ENCODE results near the gene GNAI3.

DNA sequence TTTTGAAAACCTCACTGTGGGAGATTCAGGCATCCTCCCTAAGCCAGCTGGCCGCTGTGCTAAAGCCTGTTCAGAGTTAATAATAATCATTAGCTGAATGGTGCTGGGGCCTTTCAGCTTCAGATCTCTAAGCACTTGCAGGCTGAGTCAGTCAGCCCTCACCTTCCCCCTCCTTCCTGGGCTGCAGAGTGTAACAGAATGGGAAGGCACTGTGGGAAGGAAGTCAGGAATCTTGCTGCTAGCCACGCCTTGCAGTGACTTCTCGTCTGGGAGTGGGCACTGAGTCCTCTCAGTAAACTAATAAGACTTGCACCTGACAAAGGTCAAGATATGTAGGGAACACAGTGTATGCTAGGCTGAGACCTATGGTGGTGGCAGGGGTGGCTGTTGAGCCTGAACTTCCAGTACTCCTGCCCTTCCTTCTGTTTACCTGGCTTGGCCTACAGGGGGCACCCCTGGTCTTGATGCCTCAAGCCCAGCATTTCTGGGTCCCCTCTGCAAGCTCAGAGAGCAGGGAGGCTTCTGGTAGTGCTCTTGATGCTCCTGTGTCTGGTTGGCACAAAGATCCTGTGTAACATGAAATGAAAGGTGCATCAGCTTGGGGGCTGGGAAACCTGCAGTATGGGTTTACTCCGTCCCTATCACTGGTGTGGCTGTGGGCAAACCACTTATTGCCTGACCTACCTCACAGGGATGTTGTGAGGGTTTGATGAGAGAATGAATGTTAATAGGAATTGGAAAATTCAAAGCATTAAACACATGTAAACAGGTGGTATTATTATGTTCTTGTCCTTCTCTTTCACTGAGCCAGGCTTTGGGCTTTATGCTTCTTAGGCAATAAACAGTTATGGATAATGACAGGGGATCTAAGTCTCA lies 48.5 kb upstream of the GNAI3 start:
- TF ChIP-seq, protein P1, sequence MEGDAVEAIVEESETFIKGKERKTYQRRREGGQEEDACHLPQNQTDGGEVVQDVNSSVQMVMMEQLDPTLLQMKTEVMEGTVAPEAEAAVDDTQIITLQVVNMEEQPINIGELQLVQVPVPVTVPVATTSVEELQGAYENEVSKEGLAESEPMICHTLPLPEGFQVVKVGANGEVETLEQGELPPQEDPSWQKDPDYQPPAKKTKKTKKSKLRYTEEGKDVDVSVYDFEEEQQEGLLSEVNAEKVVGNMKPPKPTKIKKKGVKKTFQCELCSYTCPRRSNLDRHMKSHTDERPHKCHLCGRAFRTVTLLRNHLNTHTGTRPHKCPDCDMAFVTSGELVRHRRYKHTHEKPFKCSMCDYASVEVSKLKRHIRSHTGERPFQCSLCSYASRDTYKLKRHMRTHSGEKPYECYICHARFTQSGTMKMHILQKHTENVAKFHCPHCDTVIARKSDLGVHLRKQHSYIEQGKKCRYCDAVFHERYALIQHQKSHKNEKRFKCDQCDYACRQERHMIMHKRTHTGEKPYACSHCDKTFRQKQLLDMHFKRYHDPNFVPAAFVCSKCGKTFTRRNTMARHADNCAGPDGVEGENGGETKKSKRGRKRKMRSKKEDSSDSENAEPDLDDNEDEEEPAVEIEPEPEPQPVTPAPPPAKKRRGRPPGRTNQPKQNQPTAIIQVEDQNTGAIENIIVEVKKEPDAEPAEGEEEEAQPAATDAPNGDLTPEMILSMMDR (IDR thresholded peaks at IDR 0.05; ENCODE audit: low read depth, low read length, poor library complexity, severe bottlenecking) = peak; percentile 63
- no peak for TF ChIP-seq EZH2phosphoT487 (IDR thresholded peaks at IDR 0.05; ENCODE audit: borderline replicate concordance, low read length)
